ENCODE measurements around the gene KIF2B. TPM values are rescaled to one million over a fixed set of nuclear protein-coding genes. Genes with fewer than 3 reads are reported as not detected.
"Not testable (repeated sequence)": the region's sequence is repeated elsewhere in the genome, so short reads cannot be mapped to it uniquely, and the experiment has no call there.

The KIF2B gene
- total RNA-seq, 2 experiments from 2014 or later, result not detected

- Mint-ChIP-seq H3K27me3 (no peaks in the 10 kb centered on the region), H3K4me3 (no peak overlapping the region), H3K36me3 (no peaks in the 10 kb centered on the region), H3K9me3 (peaks cover 10% of the 10 kb centered on the region), H3K4me1 (ENCODE audit: low read depth) (no peaks in the 10 kb centered on the region), H3K27ac (no peak overlapping the region)
- CTCF ChIA-PET, result no interaction called here
- intact Hi-C loops (cut with micrococcal nuclease), result no loop called here
- no peak for DNase-seq
- POLR2A ChIA-PET, result no interaction called here
These were observed 769 bp downstream of the KIF2B start for GRCh38 chr17:53823341-53824050.

GRCh38 chr17:53834771-53835170 lies 12.0 kb downstream of the KIF2B start:
- H3K27ac Mint-ChIP-seq; H3K4me1 Mint-ChIP-seq (ENCODE audit: low read depth); H3K36me3 Mint-ChIP-seq; H3K9me3 Mint-ChIP-seq; H3K4me3 Mint-ChIP-seq; POLR2A ChIA-PET; DNase-seq; H3K27me3 Mint-ChIP-seq; CTCF ChIA-PET; intact Hi-C loops (cut with micrococcal nuclease): not testable (repeated sequence)

GRCh38 chr17:53837131-53837530 lies 14.4 kb downstream of the KIF2B start:
- Mint-ChIP-seq H3K27ac (no peak overlapping the region), H3K27me3 (no peaks in the 10 kb centered on the region), H3K9me3 (peaks cover 11% of the 10 kb centered on the region), H3K36me3 (no peaks in the 10 kb centered on the region), H3K4me3 (no peak overlapping the region), H3K4me1 (ENCODE audit: low read depth) (no peaks in the 10 kb centered on the region)
- ChIA-PET POLR2A (no interaction called here), CTCF (no interaction called here)
- no peak for DNase-seq
- intact Hi-C loops (cut with micrococcal nuclease), result no loop called here

GRCh38 chr17:53844491-53845107 lies 21.9 kb downstream of the KIF2B start:
- no peak for DNase-seq
- no peak overlapping the region for H3K27ac Mint-ChIP-seq
- H3K4me3 Mint-ChIP-seq, result no peak overlapping the region
- intact Hi-C loops (cut with micrococcal nuclease), result no loop called here
- ChIA-PET CTCF (no interaction called here), POLR2A (no interaction called here)
- H3K27me3 Mint-ChIP-seq, result no peaks in the 10 kb centered on the region
- no peaks in the 10 kb centered on the region for H3K36me3 Mint-ChIP-seq
- H3K9me3 Mint-ChIP-seq, result peaks cover 11% of the 10 kb centered on the region
- no peaks in the 10 kb centered on the region for H3K4me1 Mint-ChIP-seq (ENCODE audit: low read depth)

- H3K27ac Mint-ChIP-seq; H3K9me3 Mint-ChIP-seq; POLR2A ChIA-PET; DNase-seq; H3K36me3 Mint-ChIP-seq; H3K27me3 Mint-ChIP-seq; intact Hi-C loops (cut with micrococcal nuclease); H3K4me1 Mint-ChIP-seq (ENCODE audit: low read depth); H3K4me3 Mint-ChIP-seq: not testable (repeated sequence)
- CTCF ChIA-PET, result interaction anchor here (0.6 kb wide), 1 partner anchor 55 kb away, joined by 3 read pairs; no protein-coding TSS in a partner anchor
These were observed 48.4 kb downstream of the KIF2B start for GRCh38 chr17:53871128-53871527.

Measured in activated CD4-positive, alpha-beta memory T cell treated with anti-CD3 and anti-CD28 coated beads for 36 hours (primary cell).